A549 (cell line): ENCODE measurements around the gene EYA2. TPM values are rescaled to one million over a fixed set of nuclear protein-coding genes. Genes with fewer than 3 reads are reported as not detected.

Source experiments
- ATAC-seq, 2 experiments: fragments of 200-7000 bp in 1 of 2; fragments of >200 bp in 1 of 2; cut with Nextera tagmentation in 1 of 2; cut with Tn5 transposase in 1 of 2; 3 replicates each; pipeline versions ENCODE4 v1.8.0 to v1.9.1; 2018 to 2020; ENCODE audit warnings: mild to moderate bottlenecking in 1 of 2, moderate library complexity in 1 of 2
- CTCF ChIA-PET: fragments of 300-600 bp; sonication (Branson Sonifier 250); formaldehyde crosslinking; extraction: SDS; loops from one replicate; lab custom pipeline; 2021; ENCODE audit warnings: antibody characterized with exemption, inconsistent platforms; lab: Yijun Ruan, JAX
- POLR2A ChIA-PET: fragments of 350-600 bp; formaldehyde crosslinking; extraction: SDS; loops from one replicate; lab custom pipeline; 2021; ENCODE audit warnings: antibody characterized with exemption, inconsistent platforms; lab: Yijun Ruan, JAX
- DNase-seq, 2 experiments: peaks; one replicate each; pipeline versions ENCODE4 v3.0.0 to v3.0.0-alpha.2; 2011 to 2016; ENCODE audit warnings: low read depth in 1 of 2, low spot score in 1 of 2
- FAIRE-seq: peaks from 2 replicates; lab custom pipeline; 2011; peaks lifted over from hg19 to GRCh38; lab: Jason Lieb, UNC
- H3K27ac ChIP-seq, 2 experiments: fragments of >200 bp; sonication (Bioruptor Twin); formaldehyde crosslinking; 3 replicates each; pipeline ENCODE4 v1.5.1; 2016 to 2017
- H3K4me1 ChIP-seq: fragments of >200 bp; sonication (Bioruptor Twin); formaldehyde crosslinking; 3 replicates; pipeline ENCODE4 v1.6.1; 2016
- H3K4me2 ChIP-seq: fragments of >200 bp; sonication (Bioruptor Twin); formaldehyde crosslinking; 3 replicates; pipeline ENCODE4 v1.6.1; 2016
- H3K4me3 ChIP-seq: fragments of >200 bp; sonication (Bioruptor Twin); formaldehyde crosslinking; 3 replicates; pipeline ENCODE4 v1.5.1; 2016
- H3K9me3 ChIP-seq: fragments of >200 bp; sonication (Bioruptor Twin); formaldehyde crosslinking; 3 replicates; pipeline ENCODE4 v1.6.1; 2016
- BCL3 ChIP-seq: fragments of >200 bp; sonication (Bioruptor Twin); formaldehyde crosslinking; IDR thresholded peaks from 3 replicates; pipeline ENCODE4 v1.6.1; 2016
- CBX8 ChIP-seq: fragments of 200-600 bp; sonication (generic); IDR thresholded peaks from 2 replicates; pipeline ENCODE4 v1.6.1; 2016
- CHD2 ChIP-seq: fragments of 150-350 bp; IDR thresholded peaks from 2 replicates; pipeline ENCODE4 v1.6.1; 2014; ENCODE audit warnings: low read length; ENCODE audit not compliant: partially characterized antibody
- EHF ChIP-seq: fragments of 250-450 bp; sonication (Bioruptor Pico); IDR thresholded peaks from 2 replicates; pipeline ENCODE4 v1.5.0; 2020; ENCODE audit warnings: mild to moderate bottlenecking
- EP300 ChIP-seq, 2 experiments: fragments of >200 bp; sonication (Bioruptor Twin); formaldehyde crosslinking; IDR thresholded peaks; 2 replicates in 1 of 2; 3 replicates in 1 of 2; pipeline ENCODE4 v1.6.1; 2016 to 2017
- HES2 ChIP-seq: fragments of >200 bp; sonication (Bioruptor Twin); formaldehyde crosslinking; IDR thresholded peaks from 2 replicates; pipeline ENCODE4 v1.6.1; 2016
- HEYL ChIP-seq: fragments of 250-450 bp; sonication (Bioruptor Pico); IDR thresholded peaks from 2 replicates; pipeline ENCODE4 v1.8.0; 2021; ENCODE audit warnings: mild to moderate bottlenecking, moderate library complexity
- HOXA7 ChIP-seq: fragments of 250-450 bp; sonication (Bioruptor Pico); IDR thresholded peaks from 2 replicates; pipeline ENCODE4 v1.5.0; 2020; ENCODE audit warnings: mild to moderate bottlenecking, moderate library complexity
- MAX ChIP-seq: IDR thresholded peaks from 2 replicates; pipeline ENCODE4 v1.6.1; 2012
- MAZ ChIP-seq: fragments of 150-350 bp; IDR thresholded peaks from 2 replicates; pipeline ENCODE4 v1.6.1; 2014; ENCODE audit warnings: antibody characterized with exemption, low read depth, low read length, borderline replicate concordance
- NR3C1 ChIP-seq: fragments of >200 bp; sonication (Bioruptor Twin); formaldehyde crosslinking; IDR thresholded peaks from 3 replicates; pipeline ENCODE4 v1.6.1; 2017
- POLR2AphosphoS2 ChIP-seq: conservative IDR thresholded peaks from 2 replicates; pipeline ENCODE4 v1.6.1; 2012; ENCODE audit warnings: low read length, improper control_type of control experiment, inconsistent platforms
- RARB ChIP-seq: fragments of 250-450 bp; sonication (Bioruptor Pico); IDR thresholded peaks from 2 replicates; pipeline ENCODE4 v1.8.0; 2021; ENCODE audit warnings: mild to moderate bottlenecking, moderate library complexity
- RNF2 ChIP-seq: fragments of 200-600 bp; sonication (generic); IDR thresholded peaks from 2 replicates; pipeline ENCODE4 v1.6.1; 2016; ENCODE audit warnings: low read depth, mild to moderate bottlenecking, antibody characterized with exemption, moderate library complexity, borderline replicate concordance
- SREBF2 ChIP-seq: fragments of 450-650 bp; IDR thresholded peaks from 2 replicates; pipeline ENCODE4 v1.6.1; 2014; ENCODE audit warnings: mild to moderate bottlenecking, moderate library complexity
- ZSCAN20 ChIP-seq: fragments of 250-450 bp; sonication (Bioruptor Pico); IDR thresholded peaks from 2 replicates; pipeline ENCODE4 v1.8.0; 2022; ENCODE audit warnings: mild to moderate bottlenecking, moderate library complexity
- WGBS: methylation state at CpG from one replicate; pipeline ENCODE4 v1.1.6; 2017; ENCODE audit errors: missing lambda C conversion rate; 5-methylcytosine and 5-hydroxymethylcytosine counted together
- polyA plus RNA-seq, 4 experiments: library from polyadenylated mRNA; depleted of rRNA in 3 of 4; stranded (reverse); fragments of >200 nt; fragmentation: RNase III in 1 of 4; extraction: RNeasy Plus Mini Kit Qiagen cat#74134 plus additional on column Dnase treatment in 1 of 4; gene quantifications; 2 replicates in 3 of 4; 3 replicates in 1 of 4; pipeline ENCODE4 v1.2.3, GENCODE V29; 2011 to 2017

Gene EYA2
- polyA plus RNA-seq, 2 of the 4 experiments (the other 2 are of a cell fraction): 4.5 to 4.6 TPM

GRCh38 chr20:47086316-47086715 lies 191.7 kb downstream of the EYA2 start:
- 67% methylated on average over 6 of the region's 6 CpGs for WGBS
- H3K9me3 ChIP-seq: no peaks in the 10 kb centered on the region
- no peak overlapping the region for H3K4me3 ChIP-seq
- ATAC-seq (no peak), DNase-seq (no peak)
- ChIA-PET CTCF (interaction anchor here (1.8 kb wide), 1 partner anchor 65 kb away, joined by 3 read pairs; no protein-coding TSS in a partner anchor), POLR2A (no interaction called here)
- H3K27ac ChIP-seq: no peak overlapping the region
- TF ChIP-seq RARB (CRISPR knock-in tag) (no peak), MAZ (no peak), SREBF2 (no peak), ZSCAN20 (CRISPR knock-in tag) (no peak), BCL3 (no peak), NR3C1 (no peak), MAX (no peak)
- TF ChIP-seq, all 56 proteins: peak for 0
- FAIRE-seq: no peak
- Histone ChIP-seq H3K4me2 (no peak overlapping the region), H3K4me1 (no peaks in the 10 kb centered on the region)

- TF ChIP-seq HES2: no peak
- no peak for TF ChIP-seq ZSCAN20 (CRISPR knock-in tag)
- TF ChIP-seq HEYL (CRISPR knock-in tag): no peak
- FAIRE-seq: no peak
- Histone ChIP-seq H3K4me1 (no peaks in the 10 kb centered on the region), H3K27ac (no peak overlapping the region), H3K4me2 (no peak overlapping the region), H3K9me3 (no peaks in the 10 kb centered on the region), H3K4me3 (no peak overlapping the region)
- POLR2A ChIA-PET: no interaction called here
- CTCF ChIA-PET: no interaction called here
- DNase-seq: no peak
- ATAC-seq: no peak
- WGBS: 70% methylated on average over 7 of the region's 7 CpGs
Observed at GRCh38 chr20:47088335-47088734, 193.7 kb downstream of the EYA2 start.

GRCh38 chr20:47089151-47089550 lies 194.5 kb downstream of the EYA2 start:
- WGBS: 78% methylated on average over 15 of the region's 15 CpGs
- Histone ChIP-seq H3K4me3 (no peak overlapping the region), H3K4me2 (no peak overlapping the region), H3K4me1 (no peaks in the 10 kb centered on the region), H3K27ac (no peak overlapping the region)
- no peak for ATAC-seq
- POLR2A ChIA-PET: no interaction called here
- CTCF ChIA-PET: no interaction called here
- no peak for FAIRE-seq
- TF ChIP-seq POLR2AphosphoS2: no peak
- no peak for TF ChIP-seq EHF (CRISPR knock-in tag)
- TF ChIP-seq RNF2: no peak
- TF ChIP-seq, all 56 proteins: peak for 0
- H3K9me3 ChIP-seq: no peaks in the 10 kb centered on the region
- no peak for DNase-seq

- 87% methylated on average over 5 of the region's 5 CpGs for WGBS
- H3K4me3 ChIP-seq: no peak overlapping the region
- no peak overlapping the region for H3K27ac ChIP-seq
- ChIA-PET POLR2A (no interaction called here), CTCF (interaction anchor here (0.8 to 1.4 kb wide), 3 partner anchors 9 to 333 kb away, joined by 3 read pairs; no protein-coding TSS in a partner anchor)
- FAIRE-seq (no peak), ATAC-seq (no peak), DNase-seq (no peak)
- H3K4me2 ChIP-seq: no peak overlapping the region
- H3K4me1 ChIP-seq: no peaks in the 10 kb centered on the region
- TF ChIP-seq BCL3 (no peak), CHD2 (no peak), HOXA7 (no peak), CBX8 (no peak), EP300 (IDR thresholded peaks at IDR 0.05) (no peak), HEYL (CRISPR knock-in tag) (no peak)
- peaks cover 10% of the 10 kb centered on the region; the same call in 2 of the 3 replicates for H3K9me3 ChIP-seq
Observed at GRCh38 chr20:47090835-47091234, 196.2 kb downstream of the EYA2 start.
